Bladder microvascular endothelial cell (primary cell): ENCODE data around the gene ZDHHC13. TPM values are rescaled to one million over a fixed set of nuclear protein-coding genes. Genes with fewer than 3 reads are reported as not detected.

Source experiments
- total RNA-seq: library from RNA; depleted of rRNA; stranded (reverse); fragments of >200 nt; gene quantifications from 2 replicates; pipeline ENCODE4 v1.2.3, GENCODE V29; 2014

ZDHHC13 gene
- total RNA-seq = 27.0 and 40.5 TPM in 2 replicates

GRCh38 chr11:19116971-19117759 is at the start of gene ZDHHC13:
Gene ZDHHC13 (plus strand): TSS chr11:19117168. CDS start chr11:19117250, 82 bp downstream.

GRCh38 chr11:19201737-19202605 is 85.0 kb downstream of the ZDHHC13 start, which contains the start of gene CSRP3:
Gene CSRP3 (minus strand): TSS chr11:19201983. CDS start chr11:19192448, 9,535 bp downstream.

Other genes with a start within 250 kb of the ZDHHC13 start
- gene MRGPRX1, start 177.8 kb upstream of the ZDHHC13 start, total RNA-seq = not detected in 2 replicates
- gene MRGPRX2, start 56.5 kb upstream of the ZDHHC13 start, total RNA-seq = not detected in 2 replicates
- gene CSRP3, start 84.8 kb downstream of the ZDHHC13 start, total RNA-seq = not detected in 2 replicates
- gene E2F8, start 123.8 kb downstream of the ZDHHC13 start, total RNA-seq = 2.1 and 2.3 TPM in 2 replicates